ENCODE measurements around the gene TMC1.

- TF ChIP-seq EP300 (IDR thresholded peaks at IDR 0.05) (no peak), POLR2A (IDR thresholded peaks at IDR 0.05) (no peak), CTCF (IDR thresholded peaks at IDR 0.05) (no peak)
Observed at GRCh38 chr9:72649127-72649442, 127.7 kb downstream of the TMC1 start.

Measured in ovary (tissue), 3 donors.